ENCODE data around the gene KSR2.

The KSR2 gene

DNA sequence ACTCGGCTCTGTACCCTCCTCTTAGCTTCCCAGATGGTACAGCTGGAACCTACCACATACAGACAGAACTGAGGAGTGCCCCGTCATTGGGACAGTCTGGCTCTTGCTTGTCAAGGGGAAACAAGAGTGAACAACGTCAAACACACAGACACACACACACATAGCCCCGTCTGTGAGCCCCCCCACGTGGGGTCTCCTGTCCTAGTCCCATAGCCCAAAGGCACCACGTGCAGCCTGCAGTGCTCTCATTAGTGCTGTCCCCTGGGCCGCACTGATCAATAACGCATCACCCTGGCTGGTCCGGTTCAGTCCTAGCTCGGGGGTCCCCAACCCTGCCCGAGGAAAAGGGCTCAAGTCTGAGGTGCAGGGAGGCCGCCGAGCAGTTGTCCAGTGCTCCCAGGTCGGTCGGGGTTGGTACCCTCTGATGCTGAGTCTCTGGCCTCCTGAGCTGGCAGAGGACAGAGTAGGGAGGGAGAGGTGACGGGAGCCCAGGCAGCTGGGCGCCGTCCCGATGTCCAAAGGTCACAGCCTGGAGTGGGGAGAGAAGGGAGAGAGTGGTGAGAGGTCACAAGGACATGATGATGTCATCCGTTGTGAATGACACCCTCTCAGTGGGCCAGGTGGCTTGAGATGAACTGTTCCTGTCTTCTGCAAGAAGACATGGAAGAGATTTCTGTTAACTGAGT, 502.0 kb downstream of the KSR2 start:
- TF ChIP-seq, protein P1, sequence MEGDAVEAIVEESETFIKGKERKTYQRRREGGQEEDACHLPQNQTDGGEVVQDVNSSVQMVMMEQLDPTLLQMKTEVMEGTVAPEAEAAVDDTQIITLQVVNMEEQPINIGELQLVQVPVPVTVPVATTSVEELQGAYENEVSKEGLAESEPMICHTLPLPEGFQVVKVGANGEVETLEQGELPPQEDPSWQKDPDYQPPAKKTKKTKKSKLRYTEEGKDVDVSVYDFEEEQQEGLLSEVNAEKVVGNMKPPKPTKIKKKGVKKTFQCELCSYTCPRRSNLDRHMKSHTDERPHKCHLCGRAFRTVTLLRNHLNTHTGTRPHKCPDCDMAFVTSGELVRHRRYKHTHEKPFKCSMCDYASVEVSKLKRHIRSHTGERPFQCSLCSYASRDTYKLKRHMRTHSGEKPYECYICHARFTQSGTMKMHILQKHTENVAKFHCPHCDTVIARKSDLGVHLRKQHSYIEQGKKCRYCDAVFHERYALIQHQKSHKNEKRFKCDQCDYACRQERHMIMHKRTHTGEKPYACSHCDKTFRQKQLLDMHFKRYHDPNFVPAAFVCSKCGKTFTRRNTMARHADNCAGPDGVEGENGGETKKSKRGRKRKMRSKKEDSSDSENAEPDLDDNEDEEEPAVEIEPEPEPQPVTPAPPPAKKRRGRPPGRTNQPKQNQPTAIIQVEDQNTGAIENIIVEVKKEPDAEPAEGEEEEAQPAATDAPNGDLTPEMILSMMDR (IDR thresholded peaks at IDR 0.05) = no peak

- TF ChIP-seq, protein P1 (IDR thresholded peaks at IDR 0.05) = no peak
Measured at GRCh38 chr12:117461732-117462131, 507.1 kb downstream of the KSR2 start.

DNA sequence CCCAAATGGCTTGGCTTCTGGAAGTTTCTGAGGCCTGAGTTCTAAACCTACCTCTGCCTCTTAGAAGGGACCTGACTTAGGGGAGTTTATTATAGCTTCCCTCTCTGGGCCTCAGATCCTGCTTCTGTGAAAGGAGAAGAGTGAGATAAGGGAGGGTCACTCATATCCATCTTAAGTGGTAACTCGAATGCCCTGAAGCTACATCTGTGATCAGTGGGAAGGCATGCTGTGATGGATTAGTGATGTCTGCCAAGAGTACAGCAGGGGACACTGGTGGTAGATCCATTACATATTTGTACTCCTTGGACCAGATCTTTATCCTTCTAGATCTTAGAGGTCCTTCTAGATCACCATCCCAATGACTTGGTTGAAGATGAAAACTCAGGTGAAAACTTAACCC, 509.6 kb downstream of the KSR2 start:
- TF ChIP-seq, protein P1 (IDR thresholded peaks at IDR 0.05) = no peak

DNA sequence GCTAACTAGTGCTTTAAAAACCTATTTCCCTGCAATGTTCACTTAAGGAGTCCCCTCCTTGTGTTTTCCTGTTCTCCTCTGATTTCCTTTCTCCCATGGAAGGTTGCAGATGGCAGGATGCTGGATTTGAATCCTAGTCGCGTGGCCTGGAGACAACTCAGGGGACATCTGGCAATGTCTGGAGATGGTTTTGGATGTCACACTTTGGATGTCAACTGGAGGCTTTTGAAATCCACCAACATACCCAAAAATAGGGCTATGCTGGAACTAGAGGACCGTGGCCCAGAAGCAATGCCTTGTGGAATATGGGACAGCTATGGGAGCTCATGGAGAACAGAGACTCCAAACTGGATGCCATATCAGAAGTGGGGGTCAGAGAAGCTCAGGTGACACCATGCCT, 511.6 kb downstream of the KSR2 start:
- TF ChIP-seq, protein P1 (IDR thresholded peaks at IDR 0.05) = no peak

- TF ChIP-seq, protein P1 (IDR thresholded peaks at IDR 0.05) = no peak
Measured at GRCh38 chr12:117456076-117456475, 512.7 kb downstream of the KSR2 start.

DNA sequence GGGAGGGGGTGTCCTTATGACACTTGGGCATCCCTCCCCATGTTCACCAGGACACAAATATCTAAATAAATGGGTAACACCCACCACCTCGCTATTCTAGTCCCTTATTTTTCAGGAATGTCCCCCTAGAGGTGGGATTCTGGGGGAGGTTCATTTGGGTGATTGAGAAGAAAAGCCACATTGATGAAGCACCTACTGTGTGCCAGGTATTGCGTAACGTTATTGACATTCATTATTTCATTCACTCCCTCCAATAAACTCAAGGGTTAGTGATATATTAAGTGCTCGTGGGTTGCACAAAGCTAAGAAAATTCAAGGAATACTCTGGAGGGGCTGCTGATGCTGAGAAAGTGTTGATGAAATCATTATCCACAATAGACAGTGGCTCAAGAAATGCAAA, 514.8 kb downstream of the KSR2 start:
- TF ChIP-seq, protein P1 (IDR thresholded peaks at IDR 0.05) = no peak

DNA sequence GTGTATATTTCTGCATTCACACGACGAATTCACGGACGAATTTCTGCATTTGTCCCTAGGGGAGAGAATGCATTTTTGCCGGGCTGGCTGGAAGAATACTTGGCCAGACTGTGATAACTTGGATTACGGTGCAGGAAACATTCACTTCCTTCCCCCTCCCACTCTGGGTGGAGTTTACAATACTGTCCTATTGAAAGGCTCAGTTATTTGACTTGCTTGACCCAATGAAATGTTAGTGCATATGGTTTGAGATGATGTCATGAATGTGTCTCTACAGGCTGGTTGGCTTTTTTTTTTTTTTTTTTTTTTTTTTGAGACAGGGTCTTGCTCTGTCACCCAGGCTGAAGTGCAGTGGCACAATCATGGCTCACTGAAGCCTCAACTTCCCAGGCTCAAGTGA, 516.7 kb downstream of the KSR2 start:
- TF ChIP-seq, protein P1 (IDR thresholded peaks at IDR 0.05) = no peak

GRCh38 chr12:117450209-117450608, 518.6 kb downstream of the KSR2 start:
- TF ChIP-seq, protein P1 (IDR thresholded peaks at IDR 0.05) = no peak
